Astrocyte (in vitro differentiated cells and primary cell): ENCODE measurements around the gene HTRA1. TPM values are rescaled to one million over a fixed set of nuclear protein-coding genes. Genes with fewer than 3 reads are reported as not detected.
A peak's percentile ranks its signal among the peaks of the same experiment; 100 is the strongest.

Experiments used
- DNase-seq: peaks from one replicate; pipeline ENCODE4 v3.0.0-alpha.2; 2010; ENCODE audit warnings: low read depth
- FAIRE-seq: peaks from 2 replicates; lab custom pipeline; 2011; peaks lifted over from hg19 to GRCh38; lab: Jason Lieb, UNC
- H2AFZ ChIP-seq: 2 replicates; pipeline ENCODE4 v1.6.0; 2012; ENCODE audit warnings: low read depth, low read length, inconsistent platforms
- H3K27ac ChIP-seq: 2 replicates; pipeline ENCODE4 v1.5.1; 2011; ENCODE audit warnings: low read depth, low read length, inconsistent platforms
- H3K27me3 ChIP-seq: 2 replicates; pipeline ENCODE4 v1.6.0; 2011; ENCODE audit warnings: low read length, inconsistent platforms; ENCODE audit not compliant: insufficient read depth
- H3K36me3 ChIP-seq: 2 replicates; pipeline ENCODE4 v1.5.1; 2011; ENCODE audit warnings: low read length, inconsistent platforms; ENCODE audit not compliant: insufficient read depth
- H3K4me1 ChIP-seq: 2 replicates; pipeline ENCODE4 v1.5.1; 2011; ENCODE audit warnings: low read length, inconsistent platforms; ENCODE audit not compliant: insufficient read depth
- H3K4me2 ChIP-seq: 2 replicates; pipeline ENCODE4 v1.6.0; 2012; ENCODE audit warnings: low read length, inconsistent platforms
- H3K4me3 ChIP-seq: 2 replicates; pipeline ENCODE4 v1.5.1; 2011; ENCODE audit warnings: low read depth, mild to moderate bottlenecking, low read length, inconsistent platforms; ENCODE audit not compliant: insufficient read depth
- H3K79me2 ChIP-seq: 2 replicates; pipeline ENCODE4 v1.6.0; 2012; ENCODE audit warnings: mild to moderate bottlenecking, low read length, inconsistent platforms; ENCODE audit not compliant: insufficient read depth
- H3K9ac ChIP-seq: 2 replicates; pipeline ENCODE4 v1.6.0; 2012; ENCODE audit warnings: mild to moderate bottlenecking, low read length, inconsistent platforms
- H3K9me3 ChIP-seq: 2 replicates; pipeline ENCODE4 v1.5.1; 2012; ENCODE audit warnings: low read depth, mild to moderate bottlenecking, low read length, inconsistent platforms; ENCODE audit not compliant: insufficient read depth
- H4K20me1 ChIP-seq: 2 replicates; pipeline ENCODE4 v1.6.0; 2012; ENCODE audit warnings: low read length, inconsistent platforms; ENCODE audit not compliant: insufficient read depth
- H3K27ac Mint-ChIP-seq: one replicate; pipeline ENCODE4 v1.8.0; 2021; ENCODE audit warnings: mild to moderate bottlenecking, mixed read lengths; ENCODE audit not compliant: unreplicated experiment
- H3K27me3 Mint-ChIP-seq: one replicate; pipeline ENCODE4 v1.8.0; 2021; ENCODE audit warnings: low read depth, mixed read lengths; ENCODE audit not compliant: unreplicated experiment
- H3K36me3 Mint-ChIP-seq: one replicate; pipeline ENCODE4 v1.8.0; 2021; ENCODE audit warnings: low read depth, mixed read lengths; ENCODE audit not compliant: unreplicated experiment
- H3K4me1 Mint-ChIP-seq: one replicate; pipeline ENCODE4 v1.8.0; 2021; ENCODE audit warnings: low read depth, mixed read lengths; ENCODE audit not compliant: unreplicated experiment
- H3K4me3 Mint-ChIP-seq: one replicate; pipeline ENCODE4 v1.8.0; 2021; ENCODE audit warnings: mild to moderate bottlenecking, moderate library complexity, mixed read lengths; ENCODE audit not compliant: unreplicated experiment
- H3K9me3 Mint-ChIP-seq: one replicate; pipeline ENCODE4 v1.8.0; 2021; ENCODE audit warnings: mild to moderate bottlenecking, mixed read lengths; ENCODE audit not compliant: unreplicated experiment
- EZH2 ChIP-seq: IDR thresholded peaks from 2 replicates; pipeline ENCODE4 v1.6.1; 2012; ENCODE audit warnings: mild to moderate bottlenecking, low read length, inconsistent platforms; ENCODE audit not compliant: insufficient read depth
- microRNA-seq: library from miRNA; unstranded; fragments of <30 nt; microRNA quantifications from one replicate; pipeline ENCODE4 v1.2.0, GENCODE V29; 2020
- total RNA-seq: library from RNA; stranded (reverse); gene quantifications from 2 replicates; pipeline ENCODE4 v1.2.1, GENCODE V29; 2021
- TF ChIP-seq, protein P1 (sequence below): IDR thresholded peaks from 2 replicates; pipeline ENCODE4 v1.5.1; 2011; ENCODE audit warnings: low read depth, mild to moderate bottlenecking, inconsistent platforms, low read length, moderate library complexity; ENCODE audit not compliant: insufficient read depth

Gene HTRA1
- total RNA-seq, 1 donor from 2014 or later: 34.9 TPM

DNA sequence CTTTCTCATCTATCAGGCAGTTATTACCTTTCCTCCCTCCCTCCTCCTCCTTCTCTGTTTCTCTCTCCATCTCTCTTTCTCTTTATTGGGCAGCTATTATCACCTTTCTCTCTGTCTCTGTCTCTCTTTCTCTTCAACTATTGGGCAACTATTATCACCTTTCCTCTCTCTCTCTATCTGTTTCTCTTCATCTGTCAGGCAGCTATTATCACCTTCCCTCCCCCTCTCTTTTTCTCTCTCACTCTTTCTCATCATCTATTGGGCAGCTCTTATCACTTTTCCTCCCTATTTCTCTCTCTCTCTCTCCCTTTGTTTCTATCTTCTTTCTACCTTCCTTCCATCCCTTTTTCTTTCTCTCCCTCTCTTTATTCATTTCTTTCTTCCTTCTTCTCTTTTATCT lies 100.4 kb downstream of the HTRA1 start:
- TF ChIP-seq, protein P1, sequence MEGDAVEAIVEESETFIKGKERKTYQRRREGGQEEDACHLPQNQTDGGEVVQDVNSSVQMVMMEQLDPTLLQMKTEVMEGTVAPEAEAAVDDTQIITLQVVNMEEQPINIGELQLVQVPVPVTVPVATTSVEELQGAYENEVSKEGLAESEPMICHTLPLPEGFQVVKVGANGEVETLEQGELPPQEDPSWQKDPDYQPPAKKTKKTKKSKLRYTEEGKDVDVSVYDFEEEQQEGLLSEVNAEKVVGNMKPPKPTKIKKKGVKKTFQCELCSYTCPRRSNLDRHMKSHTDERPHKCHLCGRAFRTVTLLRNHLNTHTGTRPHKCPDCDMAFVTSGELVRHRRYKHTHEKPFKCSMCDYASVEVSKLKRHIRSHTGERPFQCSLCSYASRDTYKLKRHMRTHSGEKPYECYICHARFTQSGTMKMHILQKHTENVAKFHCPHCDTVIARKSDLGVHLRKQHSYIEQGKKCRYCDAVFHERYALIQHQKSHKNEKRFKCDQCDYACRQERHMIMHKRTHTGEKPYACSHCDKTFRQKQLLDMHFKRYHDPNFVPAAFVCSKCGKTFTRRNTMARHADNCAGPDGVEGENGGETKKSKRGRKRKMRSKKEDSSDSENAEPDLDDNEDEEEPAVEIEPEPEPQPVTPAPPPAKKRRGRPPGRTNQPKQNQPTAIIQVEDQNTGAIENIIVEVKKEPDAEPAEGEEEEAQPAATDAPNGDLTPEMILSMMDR: no peak
- no peak for TF ChIP-seq EZH2

More for the DNA sequence above, 100.4 kb downstream of the HTRA1 start:
- H3K4me1 Mint-ChIP-seq: peaks cover 8% of the 10 kb centered on the region
- H3K4me3 Mint-ChIP-seq: no peak overlapping the region
- peaks cover 51% of the 10 kb centered on the region for H3K27me3 Mint-ChIP-seq
- no peak for FAIRE-seq
- Histone ChIP-seq H3K4me3 (no peak overlapping the region), H4K20me1 (no peaks in the 10 kb centered on the region), H3K36me3 (no peaks in the 10 kb centered on the region), H3K4me2 (peak overlapping the region; percentile 23), H3K9ac (no peak overlapping the region), H3K9me3 (no peaks in the 10 kb centered on the region), H3K79me2 (no peaks in the 10 kb centered on the region), H3K4me1 (no peaks in the 10 kb centered on the region), H2AFZ (no peak overlapping the region), H3K27ac (no peak overlapping the region), H3K27me3 (peaks cover 31% of the 10 kb centered on the region)
- H3K9me3 Mint-ChIP-seq: peaks cover 3% of the 10 kb centered on the region
- DNase-seq: no peak
- H3K36me3 Mint-ChIP-seq: peaks cover 3% of the 10 kb centered on the region
- no peak overlapping the region for H3K27ac Mint-ChIP-seq

Small RNAs within 50 kb of the gene (microRNA-seq; reads per million reads assigned to microRNA genes)
- not detected for gene MIR3941

Other genes starting within 250 kb of the HTRA1 start
- 0.26 TPM in 1 of 2 replicates, not detected in the other for gene BTBD16, start 190.3 kb upstream of the HTRA1 start, total RNA-seq
- 30.9 and 31.7 TPM in 2 replicates for gene PLEKHA1, start 86.8 kb upstream of the HTRA1 start, total RNA-seq
- not detected in 2 replicates for gene ARMS2, start 6.9 kb upstream of the HTRA1 start, total RNA-seq
- gene DMBT1, start 99.2 kb downstream of the HTRA1 start, total RNA-seq: not detected in 2 replicates
- gene C10orf120, start 238.3 kb downstream of the HTRA1 start, total RNA-seq: not detected in 2 replicates